ENCODE measurements around the gene MFN2.

GRCh38 chr1:11957398-11957797 is 22.8 kb upstream of the MFN2 start:
- no peak for TF ChIP-seq CTCF (IDR thresholded peaks at IDR 0.05)
- no peak for TF ChIP-seq POLR2A (IDR thresholded peaks at IDR 0.05)
